HUDEP-2 (cell line): ENCODE data around the gene HABP4.

Source experiments
- DNase-seq, 76 experiments: peaks; one replicate each; lab custom pipeline; 2025; ENCODE audit not compliant: unreplicated experiment in 76 of 76; lab: John Stamatoyannopoulos, UW

HABP4 gene

GRCh38 chr9:96435345-96435744 lies 14.6 kb upstream of the HABP4 start:
- no peak for DNase-seq

- DNase-seq = peak in 2 of 76 experiments; percentile 24 to 29
Observed at GRCh38 chr9:96436063-96436455, 13.9 kb upstream of the HABP4 start.

GRCh38 chr9:96436456-96437126 lies 13.4 kb upstream of the HABP4 start:
- DNase-seq = no peak

GRCh38 chr9:96437454-96437853 lies 12.5 kb upstream of the HABP4 start:
- no peak for DNase-seq

- no peak for DNase-seq
Observed at GRCh38 chr9:96440671-96441199, 9.2 kb upstream of the HABP4 start.

GRCh38 chr9:96441798-96442445 lies 8.0 kb upstream of the HABP4 start:
- peak in 37 of 76 experiments; percentile 7 to 79 (median 45) for DNase-seq

GRCh38 chr9:96442491-96442890 lies 7.5 kb upstream of the HABP4 start:
- no peak for DNase-seq

GRCh38 chr9:96447406-96447805 lies 2.6 kb upstream of the HABP4 start:
- peak in 1 of 76 experiments; percentile 23 for DNase-seq

- DNase-seq = no peak
Observed at GRCh38 chr9:96448546-96449170, 1.3 kb upstream of the HABP4 start.

- DNase-seq = no peak
Observed at GRCh38 chr9:96449523-96449844, 485 bp upstream of the HABP4 start.

GRCh38 chr9:96450613-96451528 lies 902 bp downstream of the HABP4 start:
- no peak for DNase-seq

- DNase-seq = no peak
Observed at GRCh38 chr9:96453625-96454024, 3.7 kb downstream of the HABP4 start.

- DNase-seq = no peak
Observed at GRCh38 chr9:96457266-96457665, 7.3 kb downstream of the HABP4 start.

GRCh38 chr9:96458226-96458625 lies 8.3 kb downstream of the HABP4 start:
- no peak for DNase-seq

- DNase-seq = no peak
Observed at GRCh38 chr9:96459268-96460007, 9.5 kb downstream of the HABP4 start.

- DNase-seq = no peak
Observed at GRCh38 chr9:96460470-96460869, 10.5 kb downstream of the HABP4 start.

- no peak for DNase-seq
Observed at GRCh38 chr9:96460882-96461281, 10.9 kb downstream of the HABP4 start.

GRCh38 chr9:96461336-96461735 lies 11.4 kb downstream of the HABP4 start:
- no peak for DNase-seq

GRCh38 chr9:96462541-96462940 lies 12.6 kb downstream of the HABP4 start:
- DNase-seq = no peak

GRCh38 chr9:96464426-96464825 lies 14.5 kb downstream of the HABP4 start:
- no peak for DNase-seq
